Neural progenitor cell (in vitro differentiated cells): ENCODE results near the gene ZBTB20. TPM values are rescaled to one million over a fixed set of nuclear protein-coding genes. Genes with fewer than 3 reads are reported as not detected.

Source experiments
- DNase-seq: peaks from one replicate; pipeline ENCODE4 v3.0.0-alpha.2; 2016; ENCODE audit warnings: low spot score
- H2AFZ ChIP-seq: fragments of 200-600 bp; sonication (generic); replicated peaks from 2 replicates; pipeline ENCODE4 v1.6.1; 2016; ENCODE audit warnings: antibody characterized with exemption
- H3F3A ChIP-seq: fragments of 200-600 bp; sonication (generic); 2 replicates; pipeline ENCODE4 v1.6.1; 2016; ENCODE audit warnings: antibody characterized with exemption, low read depth
- H3K27ac ChIP-seq: fragments of 200-600 bp; sonication (generic); 2 replicates; pipeline ENCODE4 v1.5.1; 2016; ENCODE audit warnings: mild to moderate bottlenecking
- H3K27me3 ChIP-seq: fragments of 200-600 bp; sonication (generic); 2 replicates; pipeline ENCODE4 v1.6.1; 2016; ENCODE audit warnings: mild to moderate bottlenecking, moderate library complexity
- H3K36me3 ChIP-seq: fragments of 200-600 bp; sonication (generic); 2 replicates; pipeline ENCODE4 v1.5.1; 2016
- H3K4me1 ChIP-seq: fragments of 200-600 bp; sonication (generic); 2 replicates; pipeline ENCODE4 v1.6.1; 2016; ENCODE audit warnings: mixed run types
- H3K4me2 ChIP-seq: fragments of 200-600 bp; sonication (generic); 2 replicates; pipeline ENCODE4 v1.6.1; 2016
- H3K4me3 ChIP-seq: fragments of 200-600 bp; sonication (generic); 2 replicates; pipeline ENCODE4 v1.5.1; 2016
- H3K79me2 ChIP-seq: fragments of 200-600 bp; sonication (generic); 2 replicates; pipeline ENCODE4 v1.6.1; 2016; ENCODE audit warnings: low read depth
- H3K9ac ChIP-seq: fragments of 200-600 bp; sonication (generic); 2 replicates; pipeline ENCODE4 v1.6.1; 2016
- H3K9me3 ChIP-seq: fragments of 200-600 bp; sonication (generic); 2 replicates; pipeline ENCODE4 v1.5.1; 2016; ENCODE audit warnings: low read depth
- H4K20me1 ChIP-seq: fragments of 200-600 bp; sonication (generic); 2 replicates; pipeline ENCODE4 v1.6.1; 2016; ENCODE audit warnings: low read depth
- H3K27ac Mint-ChIP-seq: 3 replicates; pipeline ENCODE4 v1.8.0; 2021; ENCODE audit warnings: mixed read lengths
- H3K27me3 Mint-ChIP-seq: 2 replicates; pipeline ENCODE4 v1.8.0; 2022; ENCODE audit warnings: low read depth, mild to moderate bottlenecking, inconsistent platforms, moderate library complexity, mixed read lengths; ENCODE audit not compliant: insufficient read depth
- H3K36me3 Mint-ChIP-seq: 3 replicates; pipeline ENCODE4 v1.8.0; 2021; ENCODE audit warnings: mixed read lengths
- H3K4me1 Mint-ChIP-seq: 3 replicates; pipeline ENCODE4 v1.8.0; 2021; ENCODE audit warnings: mixed read lengths
- H3K4me3 Mint-ChIP-seq: 3 replicates; pipeline ENCODE4 v1.8.0; 2021; ENCODE audit warnings: mild to moderate bottlenecking, moderate library complexity, mixed read lengths
- H3K9me3 Mint-ChIP-seq: 3 replicates; pipeline ENCODE4 v1.8.0; 2020; ENCODE audit warnings: mixed read lengths
- CTCF ChIP-seq: fragments of 200-600 bp; sonication (generic); IDR thresholded peaks from 2 replicates; pipeline ENCODE4 v1.5.1; 2017; ENCODE audit warnings: antibody characterized with exemption, mild to moderate bottlenecking
- EZH2 ChIP-seq: fragments of 200-600 bp; sonication (generic); IDR thresholded peaks from 2 replicates; pipeline ENCODE4 v1.6.1; 2017; ENCODE audit warnings: antibody characterized with exemption, mild to moderate bottlenecking, moderate library complexity
- EZH2phosphoT487 ChIP-seq: fragments of 200-600 bp; sonication (generic); IDR thresholded peaks from 2 replicates; pipeline ENCODE4 v1.6.1; 2017; ENCODE audit warnings: antibody characterized with exemption
- total RNA-seq: library from RNA; depleted of rRNA; stranded (reverse); fragments of >200 nt; gene quantifications from 2 replicates; pipeline ENCODE4 v1.2.3, GENCODE V29; 2015; ENCODE audit warnings: low replicate concordance

The ZBTB20 gene
- total RNA-seq, 1 donor from 2014 or later, result 1.9 TPM

- TF ChIP-seq CTCF, result peak; percentile 53
- TF ChIP-seq EZH2phosphoT487, result no peak
- no peak for TF ChIP-seq EZH2
- H3K27ac Mint-ChIP-seq, result no peak overlapping the region
Measured at GRCh38 chr3:114336122-114336697, 810.9 kb downstream of the ZBTB20 start.

DNA sequence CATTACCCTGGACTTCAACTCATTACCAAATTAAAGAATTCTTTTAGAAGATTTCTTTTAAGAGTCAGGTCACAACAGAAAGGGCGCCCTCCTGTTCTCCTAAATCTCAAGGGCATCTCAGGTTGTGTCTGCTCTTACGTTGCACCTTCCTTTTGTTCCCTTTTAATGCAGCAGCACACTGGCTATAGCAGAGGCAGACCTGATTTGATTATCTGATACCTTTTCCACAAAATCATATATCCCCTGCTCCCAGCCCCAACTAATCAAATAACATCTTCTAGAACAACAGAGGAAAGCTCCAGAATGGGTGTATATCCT, 813.2 kb downstream of the ZBTB20 start:
- Histone ChIP-seq H3K79me2 (no peaks in the 10 kb centered on the region), H3K4me2 (no peak overlapping the region), H3K9ac (no peak overlapping the region), H3K4me1 (peaks cover 32% of the 10 kb centered on the region), H3K27me3 (no peaks in the 10 kb centered on the region), H3K36me3 (no peaks in the 10 kb centered on the region), H3F3A (peaks cover 10% of the 10 kb centered on the region), H3K27ac (no peak overlapping the region), H2AFZ (no peak overlapping the region), H4K20me1 (no peaks in the 10 kb centered on the region), H3K4me3 (no peak overlapping the region), H3K9me3 (no peaks in the 10 kb centered on the region)
- Mint-ChIP-seq H3K4me3 (no peak overlapping the region), H3K36me3 (peaks cover 28% of the 10 kb centered on the region), H3K27me3 (no peaks in the 10 kb centered on the region), H3K4me1 (no peaks in the 10 kb centered on the region), H3K27ac (no peak overlapping the region), H3K9me3 (peaks cover 7% of the 10 kb centered on the region)
- DNase-seq, result no peak
- TF ChIP-seq CTCF (no peak), EZH2phosphoT487 (no peak), EZH2 (no peak)

More at GRCh38 chr3:114336122-114336697, 810.9 kb downstream of the ZBTB20 start:
- Mint-ChIP-seq H3K4me3 (no peak overlapping the region), H3K36me3 (peaks cover 26% of the 10 kb centered on the region), H3K9me3 (peaks cover 7% of the 10 kb centered on the region), H3K27me3 (no peaks in the 10 kb centered on the region), H3K4me1 (no peaks in the 10 kb centered on the region)
- H3K4me3 ChIP-seq, result no peak overlapping the region
- H2AFZ ChIP-seq, result peak overlapping the region; percentile 1
- peaks cover 10% of the 10 kb centered on the region for H3F3A ChIP-seq
- no peaks in the 10 kb centered on the region for H3K27me3 ChIP-seq
- H3K27ac ChIP-seq, result no peak overlapping the region
- H3K9me3 ChIP-seq, result no peaks in the 10 kb centered on the region
- H3K9ac ChIP-seq, result no peak overlapping the region
- DNase-seq, result no peak
- H4K20me1 ChIP-seq, result no peaks in the 10 kb centered on the region
- peaks cover 24% of the 10 kb centered on the region for H3K4me1 ChIP-seq
- H3K4me2 ChIP-seq, result no peak overlapping the region
- no peaks in the 10 kb centered on the region for H3K36me3 ChIP-seq
- H3K79me2 ChIP-seq, result no peaks in the 10 kb centered on the region

- peak overlapping the region; percentile 35 for H2AFZ ChIP-seq
- H3K4me3 Mint-ChIP-seq, result no peak overlapping the region
- peak overlapping the region; percentile 2 for H3K4me2 ChIP-seq
- H4K20me1 ChIP-seq, result no peaks in the 10 kb centered on the region
- H3K4me3 ChIP-seq, result no peak overlapping the region
- DNase-seq, result peak; percentile 10
- H3K79me2 ChIP-seq, result no peaks in the 10 kb centered on the region
- no peaks in the 10 kb centered on the region for H3K4me1 Mint-ChIP-seq
- no peak overlapping the region for H3K27ac Mint-ChIP-seq
- H3K27me3 Mint-ChIP-seq, result no peaks in the 10 kb centered on the region
- H3F3A ChIP-seq, result peaks cover 10% of the 10 kb centered on the region
- H3K9me3 ChIP-seq, result no peaks in the 10 kb centered on the region
- no peak overlapping the region for H3K9ac ChIP-seq
- H3K36me3 Mint-ChIP-seq, result peaks cover 25% of the 10 kb centered on the region
- H3K9me3 Mint-ChIP-seq, result peaks cover 7% of the 10 kb centered on the region
- TF ChIP-seq EZH2 (no peak), CTCF (no peak), EZH2phosphoT487 (no peak)
- peaks cover 37% of the 10 kb centered on the region for H3K4me1 ChIP-seq
- no peaks in the 10 kb centered on the region for H3K36me3 ChIP-seq
- no peaks in the 10 kb centered on the region for H3K27me3 ChIP-seq
- H3K27ac ChIP-seq, result peak overlapping the region; percentile 24
Measured at GRCh38 chr3:114333180-114333922, 813.7 kb downstream of the ZBTB20 start.
